CD4-positive, alpha-beta memory T cell (primary cell): ENCODE measurements around the gene RHO. TPM values are rescaled to one million over a fixed set of nuclear protein-coding genes. Genes with fewer than 3 reads are reported as not detected.

Experiments
- CTCF ChIA-PET: fragments of 350-600 bp; sonication (Branson Sonifier 250); formaldehyde crosslinking; loops from one replicate; lab custom pipeline; 2021; ENCODE audit warnings: inconsistent platforms; ENCODE audit not compliant: partially characterized antibody; lab: Charles Lee
- POLR2A ChIA-PET: fragments of 350-600 bp; sonication (Branson Sonifier 250); formaldehyde crosslinking; loops from one replicate; lab custom pipeline; 2021; ENCODE audit not compliant: partially characterized antibody; lab: Charles Lee
- DNase-seq, 5 donors: peaks; one replicate each; pipeline versions ENCODE4 v3.0.0 to v3.0.0-alpha.2; 2020 to 2022; ENCODE audit warnings: mixed read lengths in 1 of 5
- H3K27ac ChIP-seq: one replicate; pipeline ENCODE4 v1.7.0; 2013; ENCODE audit warnings: low read depth, low read length
- H3K27me3 ChIP-seq: 2 replicates; pipeline ENCODE4 v1.7.0; 2013; ENCODE audit warnings: mild to moderate bottlenecking, low read length, moderate library complexity; ENCODE audit not compliant: insufficient read depth
- H3K36me3 ChIP-seq: 2 replicates; pipeline ENCODE4 v1.7.0; 2013; ENCODE audit warnings: mild to moderate bottlenecking, low read length, moderate library complexity; ENCODE audit not compliant: insufficient read depth
- H3K4me1 ChIP-seq: 2 replicates; pipeline ENCODE4 v1.7.0; 2013; ENCODE audit warnings: mild to moderate bottlenecking, low read length, moderate library complexity; ENCODE audit not compliant: insufficient read depth
- H3K4me3 ChIP-seq, 2 donors: one replicate each; pipeline ENCODE4 v1.7.0; 2013; ENCODE audit warnings: low read length in 2 of 2, mild to moderate bottlenecking in 1 of 2
- H3K9me3 ChIP-seq, 2 donors: one replicate each; pipeline ENCODE4 v1.7.0; 2013; ENCODE audit warnings: low read length in 2 of 2, control low read depth in 1 of 2; ENCODE audit not compliant: control insufficient read depth in 1 of 2
- H3K27ac Mint-ChIP-seq, 7 donors: one replicate each; pipeline ENCODE4 v1.8.0; 2020 to 2021; ENCODE audit warnings: mixed read lengths in 7 of 7, mild to moderate bottlenecking in 6 of 7, inconsistent platforms in 3 of 7, moderate library complexity in 3 of 7
- H3K27me3 Mint-ChIP-seq, 2 donors: one replicate each; pipeline ENCODE4 v1.8.0; 2020 to 2021; ENCODE audit warnings: mixed read lengths in 2 of 2
- H3K36me3 Mint-ChIP-seq, 2 donors: one replicate each; pipeline ENCODE4 v1.8.0; 2020 to 2021; ENCODE audit warnings: mixed read lengths in 2 of 2, inconsistent platforms in 1 of 2, mild to moderate bottlenecking in 1 of 2
- H3K4me1 Mint-ChIP-seq, 4 donors: one replicate each; pipeline ENCODE4 v1.8.0; 2020 to 2021; ENCODE audit warnings: mixed read lengths in 4 of 4, mild to moderate bottlenecking in 1 of 4
- H3K4me3 Mint-ChIP-seq, 8 donors: one replicate each; pipeline ENCODE4 v1.8.0; 2020 to 2021; ENCODE audit warnings: mixed read lengths in 8 of 8, mild to moderate bottlenecking in 7 of 8, moderate library complexity in 6 of 8, inconsistent platforms in 3 of 8
- H3K9me3 Mint-ChIP-seq, 8 donors: one replicate each; pipeline ENCODE4 v1.8.0; 2020 to 2021; ENCODE audit warnings: mixed read lengths in 8 of 8, mild to moderate bottlenecking in 5 of 8, inconsistent platforms in 3 of 8, moderate library complexity in 1 of 8
- intact Hi-C: fragments of 100-400 bp; cut with micrococcal nuclease; formaldehyde crosslinking; loops from one replicate; pipeline ENCODE4 v1.15.1; 2023
- polyA plus RNA-seq, 2 donors: library from polyadenylated mRNA; unstranded; fragments of 300-500 nt; fragmentation: Illumina TruSeq; gene quantifications; one replicate each; pipeline ENCODE4 v1.2.3, GENCODE V29; 2021
- total RNA-seq, 2 experiments: library from RNA; stranded (reverse); gene quantifications; one replicate each; pipeline ENCODE4 v1.2.3, GENCODE V29; 2021

The RHO gene
- total and polyA plus RNA-seq, 4 experiments from 2014 or later, result not detected

DNA sequence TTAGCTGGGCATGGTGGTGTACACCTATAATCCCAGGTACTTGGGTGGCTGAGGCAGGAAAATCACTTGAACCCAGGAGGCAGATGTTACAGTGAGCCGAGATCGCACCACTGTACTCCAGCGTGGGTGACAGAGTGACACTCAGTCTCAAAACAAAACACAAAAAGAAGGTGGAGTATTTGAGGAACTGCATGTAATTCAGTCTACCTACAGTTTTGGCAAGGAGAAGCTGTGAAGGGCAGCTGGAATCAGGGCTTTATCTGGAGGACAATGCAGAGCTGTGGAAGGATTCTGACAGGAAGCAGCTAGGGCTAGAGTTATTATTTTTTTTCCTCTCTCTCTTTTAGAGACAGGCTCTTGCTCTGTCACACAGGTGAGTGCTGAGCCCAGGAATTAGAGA lies 21.4 kb downstream of the RHO start:
- DNase-seq, result no peak
- Mint-ChIP-seq H3K27me3 (no peaks in the 10 kb centered on the region), H3K4me3 (no peak overlapping the region), H3K27ac (peak overlapping the region in 3 of 7 donors; percentile 23 to 81 (median 77)), H3K4me1 (peaks cover 4 to 16% (median 14%) of the 10 kb centered on the region in 4 donors), H3K9me3 (no peaks in the 10 kb centered on the region), H3K36me3 (no peaks in the 10 kb centered on the region)
- H3K4me1 ChIP-seq, result peaks cover 8% of the 10 kb centered on the region
- intact Hi-C loops, result loop anchor here (10.0 kb wide), 1 partner anchor 55 kb away; the partner anchor contains the start of gene PLXND1
- H3K4me3 ChIP-seq, result no peak overlapping the region
- no peaks in the 10 kb centered on the region for H3K9me3 ChIP-seq
- H3K27me3 ChIP-seq, result no peaks in the 10 kb centered on the region
- H3K27ac ChIP-seq, result no peak overlapping the region
- CTCF ChIA-PET, result interaction anchor here (1.2 to 1.5 kb wide), 3 partner anchors 9 to 60 kb away, joined by 3 read pairs; no protein-coding TSS in a partner anchor
- POLR2A ChIA-PET, result no interaction called here
- no peaks in the 10 kb centered on the region for H3K36me3 ChIP-seq

DNA sequence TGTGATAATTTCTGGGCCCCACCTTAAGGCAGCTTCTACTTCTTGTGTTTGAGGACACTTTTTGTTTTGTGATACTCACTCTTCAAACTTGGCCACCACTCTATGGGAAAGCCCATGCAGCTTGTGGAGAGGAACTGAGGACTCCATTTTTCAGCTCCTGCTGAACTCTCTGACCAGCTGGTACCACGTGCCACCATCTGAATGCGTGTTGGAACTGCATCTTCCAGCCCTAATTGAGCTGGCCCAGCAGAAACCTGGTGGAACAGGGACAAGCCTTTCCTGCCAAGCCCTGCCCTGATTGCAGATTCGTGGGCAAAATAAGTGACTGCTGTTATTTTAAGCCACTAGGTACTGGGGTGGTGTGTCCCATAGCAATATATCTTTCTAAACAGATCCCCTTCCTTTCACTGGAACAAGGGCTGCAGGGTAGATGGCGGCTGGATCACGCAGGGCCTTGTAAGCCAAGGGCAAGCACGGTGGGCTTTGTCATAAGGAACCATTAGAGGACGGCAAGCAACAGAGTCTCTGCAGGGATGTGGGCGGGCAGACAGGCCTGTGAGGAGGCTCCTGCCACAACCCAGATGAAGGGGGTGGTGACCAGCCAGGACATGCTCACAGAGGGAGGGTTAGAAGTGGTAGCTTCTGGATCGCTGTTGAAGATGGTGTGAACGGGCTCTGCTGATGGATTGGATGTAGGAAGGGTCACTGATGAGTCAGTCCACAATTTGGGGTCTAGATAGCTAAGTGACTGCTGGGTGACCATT lies 24.0 kb downstream of the RHO start:
- intact Hi-C loops, result loop anchor here (10.0 kb wide), 1 partner anchor 52 kb away; the partner anchor contains the start of gene PLXND1
- Mint-ChIP-seq H3K27ac (peak overlapping the region in 3 of 7 donors; percentile 37 to 72 (median 45)), H3K36me3 (no peaks in the 10 kb centered on the region), H3K27me3 (no peaks in the 10 kb centered on the region), H3K9me3 (no peaks in the 10 kb centered on the region), H3K4me3 (peak overlapping the region in 1 of 8 donors; percentile 53), H3K4me1 (peaks cover 4 to 17% (median 16%) of the 10 kb centered on the region in 4 donors)
- no peaks in the 10 kb centered on the region for H3K9me3 ChIP-seq
- DNase-seq, result no peak
- ChIA-PET POLR2A (interaction anchor here (0.9 to 1.6 kb wide), 5 partner anchors 24 to 707 kb away, joined by 3 to 4 read pairs (median 4); no protein-coding TSS in a partner anchor), CTCF (interaction anchor here (1.2 kb wide), 1 partner anchor 11 kb away, joined by 3 read pairs; no protein-coding TSS in a partner anchor)
- H3K4me1 ChIP-seq, result peaks cover 8% of the 10 kb centered on the region
- H3K4me3 ChIP-seq, result no peak overlapping the region
- no peaks in the 10 kb centered on the region for H3K27me3 ChIP-seq
- H3K36me3 ChIP-seq, result no peaks in the 10 kb centered on the region
- H3K27ac ChIP-seq, result no peak overlapping the region

- peaks cover 4 to 21% (median 18%) of the 10 kb centered on the region in 4 donors for H3K4me1 Mint-ChIP-seq
- intact Hi-C loops, result loop anchor here (10.0 kb wide), 1 partner anchor 52 kb away; the partner anchor contains the start of gene PLXND1
- H3K36me3 ChIP-seq, result no peaks in the 10 kb centered on the region
- no peaks in the 10 kb centered on the region for H3K27me3 Mint-ChIP-seq
- no peak for DNase-seq
- POLR2A ChIA-PET, result interaction anchor here (0.9 to 1.6 kb wide), 4 partner anchors 23 to 707 kb away, joined by 3 to 4 read pairs (median 4); no protein-coding TSS in a partner anchor
- no peak overlapping the region for H3K27ac ChIP-seq
- peak overlapping the region in 1 of 7 donors; percentile 37 for H3K27ac Mint-ChIP-seq
- no peaks in the 10 kb centered on the region for H3K9me3 Mint-ChIP-seq
- no peak overlapping the region for H3K4me3 ChIP-seq
- CTCF ChIA-PET, result no interaction called here
- H3K27me3 ChIP-seq, result no peaks in the 10 kb centered on the region
- H3K9me3 ChIP-seq, result no peaks in the 10 kb centered on the region
- H3K4me3 Mint-ChIP-seq, result no peak overlapping the region
- H3K36me3 Mint-ChIP-seq, result no peaks in the 10 kb centered on the region
- H3K4me1 ChIP-seq, result peaks cover 8% of the 10 kb centered on the region
Observed at GRCh38 chr3:129553171-129553570, 24.7 kb downstream of the RHO start.

- Mint-ChIP-seq H3K27ac (peak overlapping the region in 2 of 7 donors; percentile 5 to 76), H3K4me3 (peak overlapping the region in 6 of 8 donors; percentile 0 to 57 (median 28))
Observed at GRCh38 chr3:129553719-129554118, 25.3 kb downstream of the RHO start.

DNA sequence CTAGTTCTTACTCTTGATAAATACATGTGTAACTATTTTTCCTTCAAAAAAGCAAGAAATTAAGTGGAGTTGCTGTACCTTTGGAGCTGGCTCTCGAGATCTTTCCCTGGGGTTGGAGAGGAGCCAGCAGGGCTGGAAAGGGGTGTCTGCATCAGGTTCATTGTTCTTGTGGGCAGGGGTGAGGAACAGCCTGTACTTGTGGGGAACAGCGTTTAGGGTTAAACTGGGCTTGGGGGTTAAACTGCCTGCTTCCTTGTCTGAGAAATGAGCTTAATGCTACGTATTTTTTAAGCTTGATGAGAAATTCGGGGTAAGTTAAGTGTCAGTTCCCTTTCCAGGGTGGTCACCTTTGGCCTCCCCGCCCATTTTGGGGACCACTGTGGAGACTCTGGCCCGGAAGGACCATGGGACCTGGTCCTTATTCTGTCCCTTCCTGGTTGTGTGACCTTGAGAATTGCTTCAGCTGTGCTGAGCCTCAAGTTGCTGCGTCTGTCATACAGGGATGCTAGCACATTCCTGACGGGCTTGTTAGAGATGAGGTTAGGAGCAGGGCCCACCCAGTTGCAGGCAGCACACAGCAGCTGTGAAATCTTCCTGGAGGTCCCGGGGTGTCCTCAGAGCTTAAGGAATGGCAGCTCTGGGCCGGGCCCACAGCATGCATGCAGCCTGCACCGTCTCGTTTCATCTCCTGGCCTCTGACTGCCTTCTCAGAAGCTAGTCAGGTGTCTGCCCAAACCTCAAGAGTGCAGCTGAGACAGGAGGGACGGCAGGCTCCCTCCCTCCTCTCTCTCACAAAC lies 26.1 kb downstream of the RHO start:
- H3K27me3 Mint-ChIP-seq, result no peaks in the 10 kb centered on the region
- H3K9me3 ChIP-seq, result no peaks in the 10 kb centered on the region
- no peak overlapping the region for H3K4me3 ChIP-seq
- ChIA-PET CTCF (interaction anchor here (1.5 to 1.6 kb wide), 2 partner anchors 64 to 115 kb away, joined by 3 to 5 read pairs; no protein-coding TSS in a partner anchor), POLR2A (interaction anchor here (1.0 to 2.6 kb wide), 3 partner anchors 22 to 51 kb away, joined by 3 to 12 read pairs (median 7); no protein-coding TSS in a partner anchor)
- peak overlapping the region in 4 of 7 donors; percentile 58 to 77 (median 72) for H3K27ac Mint-ChIP-seq
- peaks cover 8% of the 10 kb centered on the region for H3K4me1 ChIP-seq
- H3K9me3 Mint-ChIP-seq, result no peaks in the 10 kb centered on the region
- H3K36me3 Mint-ChIP-seq, result no peaks in the 10 kb centered on the region
- peak overlapping the region in 2 of 8 donors; percentile 0 to 19 for H3K4me3 Mint-ChIP-seq
- no peak overlapping the region for H3K27ac ChIP-seq
- H3K27me3 ChIP-seq, result no peaks in the 10 kb centered on the region
- intact Hi-C loops, result loop anchor here (10.0 kb wide), 1 partner anchor 50 kb away; the partner anchor contains the start of gene PLXND1
- no peak for DNase-seq
- no peaks in the 10 kb centered on the region for H3K36me3 ChIP-seq
- peaks cover 4 to 24% (median 19%) of the 10 kb centered on the region in 4 donors for H3K4me1 Mint-ChIP-seq

More at GRCh38 chr3:129553719-129554118, 25.3 kb downstream of the RHO start:
- no peak for DNase-seq
- Histone ChIP-seq H3K4me1 (peaks cover 8% of the 10 kb centered on the region), H3K9me3 (no peaks in the 10 kb centered on the region), H3K36me3 (no peaks in the 10 kb centered on the region), H3K4me3 (no peak overlapping the region), H3K27me3 (no peaks in the 10 kb centered on the region), H3K27ac (no peak overlapping the region)
- H3K27me3 Mint-ChIP-seq, result no peaks in the 10 kb centered on the region
- H3K36me3 Mint-ChIP-seq, result no peaks in the 10 kb centered on the region
- no peaks in the 10 kb centered on the region for H3K9me3 Mint-ChIP-seq
- ChIA-PET CTCF (interaction anchor here (1.5 to 1.6 kb wide), 2 partner anchors 63 to 115 kb away, joined by 3 to 5 read pairs; no protein-coding TSS in a partner anchor), POLR2A (interaction anchor here (1.1 to 2.6 kb wide), 5 partner anchors 23 to 708 kb away, joined by 3 to 12 read pairs (median 4); no protein-coding TSS in a partner anchor)
- H3K4me1 Mint-ChIP-seq, result peaks cover 4 to 24% (median 19%) of the 10 kb centered on the region in 4 donors
- intact Hi-C loops, result loop anchor here (10.0 kb wide), 1 partner anchor 51 kb away; the partner anchor contains the start of gene PLXND1

DNA sequence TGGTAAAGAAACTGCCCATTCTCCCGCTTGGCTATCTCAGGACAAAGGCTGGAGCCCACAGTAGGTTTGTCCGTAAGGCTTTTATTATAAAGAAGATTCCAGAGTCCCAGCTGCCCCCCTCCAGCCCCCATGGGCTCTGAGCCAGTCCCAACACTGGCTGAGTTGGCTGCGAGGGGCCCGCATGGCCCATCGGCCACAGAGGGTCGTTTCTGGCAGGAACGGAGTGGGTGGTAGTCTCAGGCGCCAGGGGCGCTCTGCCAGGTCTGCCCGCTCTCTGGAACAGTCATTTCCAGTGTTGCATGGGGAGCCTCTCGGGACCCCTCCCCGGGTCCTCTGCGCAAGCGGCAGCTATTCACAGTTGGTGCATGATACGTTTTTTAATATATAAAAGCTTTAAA lies 26.7 kb downstream of the RHO start:
- Histone ChIP-seq H3K27ac (no peak overlapping the region), H3K36me3 (no peaks in the 10 kb centered on the region), H3K4me3 (no peak overlapping the region), H3K27me3 (no peaks in the 10 kb centered on the region), H3K4me1 (peaks cover 8% of the 10 kb centered on the region), H3K9me3 (no peaks in the 10 kb centered on the region)
- DNase-seq, result no peak
- CTCF ChIA-PET, result interaction anchor here (1.5 to 1.6 kb wide), 2 partner anchors 65 to 116 kb away, joined by 3 to 5 read pairs; no protein-coding TSS in a partner anchor
- no peaks in the 10 kb centered on the region for H3K27me3 Mint-ChIP-seq
- intact Hi-C loops, result loop anchor here (10.0 kb wide), 1 partner anchor 50 kb away; the partner anchor contains the start of gene PLXND1
- H3K4me1 Mint-ChIP-seq, result peaks cover 4 to 24% (median 19%) of the 10 kb centered on the region in 4 donors
- no peaks in the 10 kb centered on the region for H3K9me3 Mint-ChIP-seq
- no peaks in the 10 kb centered on the region for H3K36me3 Mint-ChIP-seq
- H3K4me3 Mint-ChIP-seq, result no peak overlapping the region
- POLR2A ChIA-PET, result interaction anchor here (1.0 to 2.6 kb wide), 3 partner anchors 22 to 50 kb away, joined by 3 to 12 read pairs (median 7); no protein-coding TSS in a partner anchor
- peak overlapping the region in 1 of 7 donors; percentile 72 for H3K27ac Mint-ChIP-seq
